Ramos (cell line): ENCODE data around the gene TBC1D8.

Experiments
- in situ Hi-C: fragments of 300-500 bp; cut with MboI; formaldehyde crosslinking; loops from one replicate; pipeline ENCODE4 v1.14.3; 2022; ENCODE audit warnings: low sequenced_read_pairs; ENCODE audit not compliant: unreplicated experiment

Gene TBC1D8

GRCh38 chr2:100987536-100987935 lies 163.6 kb downstream of the TBC1D8 start:
- in situ Hi-C loops = loop anchor here (10.0 kb wide), 2 partner anchors 373 to 723 kb away; no protein-coding TSS in a partner anchor

- in situ Hi-C loops = loop anchor here (10.0 kb wide), 2 partner anchors 371 to 721 kb away; no protein-coding TSS in a partner anchor
These were observed 165.0 kb downstream of the TBC1D8 start for GRCh38 chr2:100986157-100986556.

GRCh38 chr2:100984892-100985307 lies 166.3 kb downstream of the TBC1D8 start:
- in situ Hi-C loops = loop anchor here (10.0 kb wide), 2 partner anchors 370 to 720 kb away; no protein-coding TSS in a partner anchor

- in situ Hi-C loops = loop anchor here (10.0 kb wide), 2 partner anchors 369 to 719 kb away; no protein-coding TSS in a partner anchor
These were observed 167.4 kb downstream of the TBC1D8 start for GRCh38 chr2:100983684-100984310.

DNA sequence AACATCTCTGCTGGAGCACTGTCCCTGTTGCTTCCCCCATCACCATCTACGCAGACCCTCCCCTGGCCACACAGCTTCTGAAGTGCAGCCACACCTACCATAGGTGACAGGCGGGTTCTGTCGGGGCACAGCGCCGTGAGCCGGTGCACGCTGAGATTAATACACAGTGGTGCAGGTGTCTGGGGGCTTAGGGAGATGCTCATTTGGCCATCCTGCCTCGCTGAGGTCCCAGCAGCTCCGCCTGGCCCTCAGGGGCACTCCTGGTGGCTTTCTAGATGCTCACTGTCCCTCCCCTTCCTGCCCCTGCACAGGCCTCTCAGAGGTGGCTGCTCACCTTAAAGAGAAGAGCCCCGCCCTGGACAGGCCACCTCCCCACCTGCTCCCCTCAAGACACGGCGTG lies 168.0 kb downstream of the TBC1D8 start:
- in situ Hi-C loops = loop anchor here (10.0 kb wide), 2 partner anchors 368 to 718 kb away; no protein-coding TSS in a partner anchor

DNA sequence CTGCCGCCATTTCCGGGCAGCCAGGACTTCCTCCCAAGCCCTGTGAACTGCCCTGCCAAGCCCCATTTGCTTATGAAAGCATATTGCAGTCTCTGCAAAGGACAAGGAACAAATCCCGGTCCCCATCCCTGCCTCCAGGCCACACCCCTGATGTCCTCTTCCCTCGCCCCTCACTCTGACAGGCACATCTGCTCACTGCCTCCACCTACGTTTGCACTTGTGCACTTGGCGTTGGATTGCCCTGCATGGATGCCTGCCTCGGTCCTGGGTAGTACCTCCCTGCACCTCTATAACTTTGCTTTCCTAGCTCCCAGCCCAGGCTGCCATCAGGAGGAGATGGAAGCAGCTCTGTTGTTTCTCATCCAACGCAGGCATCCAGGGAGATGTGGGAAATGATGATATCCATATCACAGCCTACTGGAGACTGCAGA lies 168.7 kb downstream of the TBC1D8 start:
- in situ Hi-C loops = loop anchor here (10.0 kb wide), 2 partner anchors 368 to 718 kb away; no protein-coding TSS in a partner anchor

DNA sequence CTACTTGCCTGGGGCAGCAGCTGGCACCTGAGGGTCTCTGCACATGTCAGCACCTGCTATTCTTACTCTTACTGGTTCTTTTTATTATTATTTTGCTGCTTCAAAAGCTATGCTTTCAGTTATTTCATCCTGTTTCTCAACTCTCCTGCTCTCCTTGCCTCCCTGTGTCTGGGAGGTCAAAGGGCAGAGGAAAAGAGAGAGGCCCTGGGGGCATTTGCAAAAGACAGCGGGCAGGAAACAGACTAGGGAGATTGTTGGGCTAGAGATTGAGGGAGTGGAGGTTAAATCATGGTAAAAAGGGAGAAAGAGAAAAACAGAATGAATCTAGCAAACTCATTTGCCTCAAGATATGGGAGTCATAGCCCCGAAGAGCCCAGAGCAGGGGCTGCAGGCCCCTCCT lies 170.2 kb downstream of the TBC1D8 start:
- in situ Hi-C loops = loop anchor here (10.0 kb wide), 2 partner anchors 366 to 716 kb away; no protein-coding TSS in a partner anchor

- in situ Hi-C loops = loop anchor here (10.0 kb wide), 2 partner anchors 365 to 715 kb away; no protein-coding TSS in a partner anchor
These were observed 171.1 kb downstream of the TBC1D8 start for GRCh38 chr2:100980046-100980445.

DNA sequence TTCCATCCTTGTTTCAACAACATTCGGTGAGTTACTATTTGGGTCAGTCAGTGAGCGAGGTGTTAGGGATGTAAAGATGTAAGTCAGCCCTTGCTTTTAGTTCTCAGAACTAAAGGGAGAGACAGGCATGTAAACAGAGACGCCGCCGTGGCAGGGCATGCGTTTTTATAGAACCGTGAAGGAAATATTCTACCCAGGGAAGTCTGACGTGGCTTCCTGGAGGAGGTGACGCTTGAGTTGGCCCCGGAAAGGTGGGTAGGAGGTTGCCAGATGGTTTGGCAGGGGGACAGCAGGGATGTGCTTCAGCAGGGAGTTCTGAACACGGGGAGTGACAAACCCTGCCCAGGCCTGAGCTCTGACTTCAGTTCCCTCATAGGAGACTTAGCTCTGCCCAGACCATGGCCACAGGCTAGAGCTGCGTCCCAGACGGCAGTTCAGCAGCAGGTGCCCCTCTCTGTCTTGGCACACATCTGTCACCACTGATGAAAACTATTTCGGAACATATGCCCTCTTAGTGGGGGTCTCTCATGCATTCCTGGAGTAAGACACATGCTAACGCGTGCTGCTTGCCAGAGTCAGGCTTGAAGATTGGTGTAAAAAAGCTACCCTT lies 172.5 kb downstream of the TBC1D8 start:
- in situ Hi-C loops = no loop called here

DNA sequence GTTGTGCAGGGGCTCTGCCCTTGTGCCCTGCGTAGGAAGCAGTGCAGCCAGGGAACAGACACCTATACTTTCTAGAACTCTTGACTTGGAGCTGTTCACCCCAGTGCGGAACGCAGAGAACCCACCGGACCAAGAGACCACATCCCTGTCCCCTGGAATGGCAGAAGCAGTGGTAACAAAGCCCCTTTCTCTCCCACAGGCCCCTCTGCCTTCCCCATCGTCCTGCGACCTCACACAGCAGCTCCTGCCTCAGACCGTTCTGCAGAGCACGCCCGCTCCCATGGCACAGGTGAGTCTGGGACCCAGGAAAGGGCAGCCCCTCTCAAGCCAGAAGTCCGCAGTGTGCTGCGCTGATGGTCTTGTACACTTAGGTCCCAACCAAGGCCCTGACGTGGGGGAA lies 173.7 kb downstream of the TBC1D8 start:
- in situ Hi-C loops = no loop called here

GRCh38 chr2:100976645-100977391 lies 174.4 kb downstream of the TBC1D8 start:
- in situ Hi-C loops = no loop called here

- in situ Hi-C loops = no loop called here
These were observed 175.1 kb downstream of the TBC1D8 start for GRCh38 chr2:100976061-100976460.

- in situ Hi-C loops = no loop called here
These were observed 175.7 kb downstream of the TBC1D8 start for GRCh38 chr2:100975521-100975785.

- in situ Hi-C loops = no loop called here
These were observed 176.3 kb downstream of the TBC1D8 start for GRCh38 chr2:100974712-100975520.

DNA sequence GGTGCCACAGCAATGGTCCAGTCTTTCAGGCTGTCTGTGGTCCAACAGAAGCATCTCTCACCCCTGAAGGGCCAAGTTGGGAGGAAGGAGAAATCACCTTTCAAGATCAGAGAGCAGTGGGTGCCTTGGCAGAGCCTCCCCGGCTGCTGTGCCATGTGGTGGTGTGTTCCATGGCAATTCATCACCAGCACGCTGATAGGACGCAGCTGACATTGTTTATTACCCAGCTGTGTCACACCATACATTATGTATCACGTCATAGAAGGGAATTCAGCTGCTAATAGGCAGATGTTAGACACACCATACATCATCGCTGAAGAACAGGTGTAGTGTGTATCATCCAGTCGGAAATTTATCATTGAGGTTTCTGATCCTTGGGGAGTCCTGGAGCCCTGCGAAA lies 178.7 kb downstream of the TBC1D8 start:
- in situ Hi-C loops = no loop called here

DNA sequence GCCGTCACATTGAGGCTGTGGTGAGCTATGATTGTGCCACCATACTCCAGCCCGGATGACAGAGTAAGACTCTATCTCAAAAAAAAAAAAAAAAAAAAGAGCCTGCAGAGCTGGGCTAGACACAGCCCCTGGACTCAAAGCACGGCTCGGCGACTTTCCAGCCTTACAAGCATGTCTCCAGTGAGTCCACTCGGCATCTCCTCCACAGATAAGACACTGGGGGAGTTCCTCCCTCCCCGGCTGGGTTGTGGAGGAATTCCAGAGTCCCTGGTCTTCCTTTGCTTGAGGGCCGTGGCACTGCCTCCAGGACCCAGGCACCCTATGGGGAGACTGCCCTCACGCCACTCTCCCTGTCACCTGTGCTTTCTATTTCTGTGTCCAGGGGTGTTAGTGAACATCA lies 180.0 kb downstream of the TBC1D8 start:
- in situ Hi-C loops = no loop called here

DNA sequence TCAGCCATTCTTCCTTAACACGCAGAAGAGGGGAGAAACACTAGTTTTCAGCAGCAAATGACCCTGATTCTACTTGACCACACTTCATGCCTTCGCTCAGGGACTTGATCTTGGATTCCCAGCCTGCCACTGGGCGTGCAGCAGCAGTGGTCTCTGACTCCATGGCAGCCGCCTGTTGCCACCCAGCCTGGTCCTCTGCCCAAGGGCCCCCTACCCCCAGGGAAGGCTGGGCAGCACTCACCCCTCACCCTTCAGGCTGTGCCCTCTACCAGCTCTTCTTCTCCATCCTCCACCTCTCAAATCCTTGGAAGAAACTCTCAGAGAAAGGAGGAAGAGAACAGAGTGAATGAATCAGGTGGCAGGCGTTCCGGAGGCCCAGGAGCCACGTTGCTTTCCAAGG lies 181.2 kb downstream of the TBC1D8 start:
- in situ Hi-C loops = no loop called here

DNA sequence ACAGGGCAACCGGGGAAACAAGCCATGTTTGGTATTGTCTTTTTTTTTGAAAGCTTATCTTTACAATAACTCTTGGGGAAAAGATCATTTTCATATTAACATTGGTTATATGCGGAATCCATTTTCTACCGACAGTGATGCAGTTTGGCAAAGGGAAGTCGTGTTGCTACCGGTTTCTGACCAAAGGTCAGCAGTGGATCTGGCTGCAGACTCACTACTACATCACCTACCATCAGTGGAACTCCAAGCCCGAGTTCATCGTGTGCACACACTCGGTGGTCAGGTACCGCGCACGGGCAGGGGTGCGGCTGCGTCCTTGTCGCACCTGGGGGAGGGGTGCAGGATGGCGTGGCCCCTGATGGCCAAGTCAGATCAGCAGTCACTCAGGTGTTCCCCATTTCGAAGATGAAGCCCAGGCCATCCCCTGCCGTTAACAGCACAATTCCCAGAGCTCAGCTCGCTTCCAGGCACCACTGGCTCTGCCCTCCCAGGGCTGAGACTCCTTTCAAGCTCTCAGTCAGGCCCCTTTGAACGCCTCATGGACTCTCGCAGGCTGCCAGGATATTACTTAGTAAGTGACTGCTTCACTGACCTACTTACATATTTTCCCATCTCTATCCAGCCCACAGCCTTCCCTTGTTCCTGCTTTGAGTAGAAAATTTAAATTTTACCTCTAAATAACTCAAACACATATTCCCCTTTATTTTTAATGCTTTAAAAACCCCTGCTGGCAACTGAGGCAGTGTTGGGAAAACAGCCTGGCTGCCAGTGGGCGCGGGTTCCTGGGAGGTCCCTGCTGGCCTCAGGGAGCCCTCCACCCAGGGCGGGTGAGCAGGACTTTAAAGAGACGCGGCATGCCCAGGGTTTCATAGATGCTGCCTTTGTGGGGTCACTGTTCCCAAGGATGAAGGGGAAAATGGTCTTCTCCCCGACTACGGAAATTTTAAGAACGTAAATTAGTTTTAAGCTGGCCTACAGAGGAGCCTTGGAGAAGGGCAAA lies 182.7 kb downstream of the TBC1D8 start:
- in situ Hi-C loops = no loop called here

GRCh38 chr2:100967716-100968115 lies 183.5 kb downstream of the TBC1D8 start:
- in situ Hi-C loops = no loop called here
